Middle frontal gyrus (tissue), 1 donor: ENCODE results near the gene SNRNP200.

ENCODE experiments used
- DNase-seq: peaks from one replicate; pipeline ENCODE4 v3.0.0-alpha.2; 2015; ENCODE audit warnings: low spot score; ENCODE audit errors: extremely low spot score

Gene SNRNP200

GRCh38 chr2:96305091-96305978 is at the start of gene SNRNP200:
Gene SNRNP200, minus strand, starts transcription at chr2:96305546. Its CDS starts 109 bp downstream, at chr2:96305437.
- peak; percentile 81 for DNase-seq

GRCh38 chr2:96354492-96354891 is 49.1 kb upstream of the SNRNP200 start:
- no peak for DNase-seq

- no peak for DNase-seq
Measured at GRCh38 chr2:96353606-96354101, 48.3 kb upstream of the SNRNP200 start.

GRCh38 chr2:96353032-96353561 is 47.8 kb upstream of the SNRNP200 start:
- no peak for DNase-seq

GRCh38 chr2:96347395-96347794 is 42.0 kb upstream of the SNRNP200 start:
- DNase-seq: no peak

GRCh38 chr2:96345868-96346462 is 40.6 kb upstream of the SNRNP200 start:
- no peak for DNase-seq

- DNase-seq: no peak
Measured at GRCh38 chr2:96345438-96345837, 40.1 kb upstream of the SNRNP200 start.

GRCh38 chr2:96344011-96344410 is 38.7 kb upstream of the SNRNP200 start:
- no peak for DNase-seq

GRCh38 chr2:96342085-96342484 is 36.7 kb upstream of the SNRNP200 start:
- DNase-seq: no peak

GRCh38 chr2:96341641-96342040 is 36.3 kb upstream of the SNRNP200 start:
- DNase-seq: no peak

- DNase-seq: no peak
Measured at GRCh38 chr2:96340493-96341414, 35.4 kb upstream of the SNRNP200 start.

GRCh38 chr2:96336873-96337272 is 31.5 kb upstream of the SNRNP200 start:
- DNase-seq: no peak

- DNase-seq: no peak
Measured at GRCh38 chr2:96336104-96336775, 30.9 kb upstream of the SNRNP200 start.

- DNase-seq: no peak
Measured at GRCh38 chr2:96333708-96334107, 28.4 kb upstream of the SNRNP200 start.

- DNase-seq: no peak
Measured at GRCh38 chr2:96330407-96330806, 25.1 kb upstream of the SNRNP200 start.

GRCh38 chr2:96329874-96330273 is 24.5 kb upstream of the SNRNP200 start:
- DNase-seq: no peak

- no peak for DNase-seq
Measured at GRCh38 chr2:96329456-96329855, 24.1 kb upstream of the SNRNP200 start.

- DNase-seq: no peak
Measured at GRCh38 chr2:96326990-96327820, 21.9 kb upstream of the SNRNP200 start.

GRCh38 chr2:96326564-96326963 is 21.2 kb upstream of the SNRNP200 start:
- DNase-seq: no peak

- DNase-seq: no peak
Measured at GRCh38 chr2:96325884-96326255, 20.5 kb upstream of the SNRNP200 start.
